ENCODE measurements around the gene WDR33.

Gene WDR33

GRCh38 chr2:127651971-127652550, 158.9 kb downstream of the WDR33 start:
- DNase-seq: no peak

GRCh38 chr2:127651381-127651809, 159.6 kb downstream of the WDR33 start:
- no peak for DNase-seq
